Activated CD4-positive, alpha-beta memory T cell treated with anti-CD3 and anti-CD28 coated beads for 36 hours (primary cell): ENCODE data around the gene PDS5B. TPM values are rescaled to one million over a fixed set of nuclear protein-coding genes. Genes with fewer than 3 reads are reported as not detected.
A peak's percentile ranks its signal among the peaks of the same experiment; 100 is the strongest.

ENCODE experiments used
- CTCF ChIA-PET: fragments of 350-600 bp; sonication (Branson Sonifier 250); formaldehyde crosslinking; loops from one replicate; lab custom pipeline; 2021; ENCODE audit warnings: antibody characterized with exemption, inconsistent platforms; lab: Charles Lee
- POLR2A ChIA-PET: fragments of 350-600 bp; sonication (Branson Sonifier 250); formaldehyde crosslinking; loops from one replicate; lab custom pipeline; 2021; ENCODE audit warnings: antibody characterized with exemption; lab: Charles Lee
- DNase-seq: peaks from one replicate; pipeline ENCODE4 v3.0.0-alpha.2; 2020
- H3K27ac Mint-ChIP-seq: one replicate; pipeline ENCODE4 v1.8.0; 2021; ENCODE audit warnings: mixed read lengths
- H3K27me3 Mint-ChIP-seq: one replicate; pipeline ENCODE4 v1.8.0; 2021; ENCODE audit warnings: mixed read lengths
- H3K36me3 Mint-ChIP-seq: one replicate; pipeline ENCODE4 v1.8.0; 2021; ENCODE audit warnings: mixed read lengths
- H3K4me1 Mint-ChIP-seq: one replicate; pipeline ENCODE4 v1.8.0; 2021; ENCODE audit warnings: low read depth, mixed read lengths
- H3K4me3 Mint-ChIP-seq: one replicate; pipeline ENCODE4 v1.8.0; 2021; ENCODE audit warnings: mild to moderate bottlenecking, mixed read lengths
- H3K9me3 Mint-ChIP-seq: one replicate; pipeline ENCODE4 v1.8.0; 2021; ENCODE audit warnings: mixed read lengths
- intact Hi-C: fragments of 100-400 bp; cut with micrococcal nuclease; formaldehyde crosslinking; loops from one replicate; pipeline ENCODE4 v1.15.1; 2023
- total RNA-seq, 2 experiments: library from RNA; stranded (reverse); gene quantifications; one replicate each; pipeline ENCODE4 v1.2.3, GENCODE V29; 2021

The PDS5B gene, protein sequence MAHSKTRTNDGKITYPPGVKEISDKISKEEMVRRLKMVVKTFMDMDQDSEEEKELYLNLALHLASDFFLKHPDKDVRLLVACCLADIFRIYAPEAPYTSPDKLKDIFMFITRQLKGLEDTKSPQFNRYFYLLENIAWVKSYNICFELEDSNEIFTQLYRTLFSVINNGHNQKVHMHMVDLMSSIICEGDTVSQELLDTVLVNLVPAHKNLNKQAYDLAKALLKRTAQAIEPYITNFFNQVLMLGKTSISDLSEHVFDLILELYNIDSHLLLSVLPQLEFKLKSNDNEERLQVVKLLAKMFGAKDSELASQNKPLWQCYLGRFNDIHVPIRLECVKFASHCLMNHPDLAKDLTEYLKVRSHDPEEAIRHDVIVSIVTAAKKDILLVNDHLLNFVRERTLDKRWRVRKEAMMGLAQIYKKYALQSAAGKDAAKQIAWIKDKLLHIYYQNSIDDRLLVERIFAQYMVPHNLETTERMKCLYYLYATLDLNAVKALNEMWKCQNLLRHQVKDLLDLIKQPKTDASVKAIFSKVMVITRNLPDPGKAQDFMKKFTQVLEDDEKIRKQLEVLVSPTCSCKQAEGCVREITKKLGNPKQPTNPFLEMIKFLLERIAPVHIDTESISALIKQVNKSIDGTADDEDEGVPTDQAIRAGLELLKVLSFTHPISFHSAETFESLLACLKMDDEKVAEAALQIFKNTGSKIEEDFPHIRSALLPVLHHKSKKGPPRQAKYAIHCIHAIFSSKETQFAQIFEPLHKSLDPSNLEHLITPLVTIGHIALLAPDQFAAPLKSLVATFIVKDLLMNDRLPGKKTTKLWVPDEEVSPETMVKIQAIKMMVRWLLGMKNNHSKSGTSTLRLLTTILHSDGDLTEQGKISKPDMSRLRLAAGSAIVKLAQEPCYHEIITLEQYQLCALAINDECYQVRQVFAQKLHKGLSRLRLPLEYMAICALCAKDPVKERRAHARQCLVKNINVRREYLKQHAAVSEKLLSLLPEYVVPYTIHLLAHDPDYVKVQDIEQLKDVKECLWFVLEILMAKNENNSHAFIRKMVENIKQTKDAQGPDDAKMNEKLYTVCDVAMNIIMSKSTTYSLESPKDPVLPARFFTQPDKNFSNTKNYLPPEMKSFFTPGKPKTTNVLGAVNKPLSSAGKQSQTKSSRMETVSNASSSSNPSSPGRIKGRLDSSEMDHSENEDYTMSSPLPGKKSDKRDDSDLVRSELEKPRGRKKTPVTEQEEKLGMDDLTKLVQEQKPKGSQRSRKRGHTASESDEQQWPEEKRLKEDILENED (N-terminal part only)
- 10 to 100 TPM; 59.4 to 61.7 TPM for total RNA-seq

DNA sequence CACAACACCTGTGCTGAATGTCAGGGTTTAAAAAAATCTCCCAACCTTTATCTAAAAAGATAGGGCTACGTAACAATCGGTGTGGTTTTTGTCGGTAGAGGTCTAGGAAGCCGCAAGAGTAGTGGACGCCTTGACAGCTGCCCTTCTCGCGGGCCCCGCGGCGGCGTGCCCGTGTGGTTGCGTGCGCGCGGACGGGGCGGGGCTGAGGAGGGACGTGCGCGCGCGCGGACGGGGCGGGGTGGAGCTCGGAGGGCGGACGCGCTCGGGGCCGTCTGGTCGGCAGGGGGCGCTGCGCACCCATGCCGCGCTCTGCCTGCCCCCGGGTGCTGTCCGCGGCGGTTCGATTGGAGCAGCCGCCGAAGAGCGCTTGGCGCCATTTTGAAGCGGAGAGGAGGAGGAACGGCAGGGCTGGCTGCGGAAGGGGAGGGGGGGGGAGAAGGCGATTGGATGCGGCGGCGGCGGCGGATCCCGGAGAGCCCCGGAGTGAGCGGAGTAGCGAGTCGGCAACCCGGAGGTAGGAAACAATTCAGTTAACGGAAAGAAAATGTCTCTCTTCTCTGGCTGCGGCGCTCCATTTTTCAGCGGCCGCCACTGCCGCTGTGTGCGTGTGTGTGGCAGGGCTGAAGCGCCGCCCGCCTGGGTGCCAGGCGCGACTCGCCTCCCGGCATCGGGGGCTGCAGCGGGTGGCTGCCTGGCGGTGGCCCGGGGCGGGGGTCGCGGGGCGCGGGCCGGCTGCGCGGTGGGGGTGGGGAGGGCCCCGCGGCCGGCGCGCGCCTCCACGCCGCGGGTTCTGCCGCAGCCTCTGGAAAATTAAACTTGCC, at the start of gene PDS5B:
Gene PDS5B (plus strand): TSS at position 373 of the 821 bp plus-strand sequence. CDS start 62,321 bp downstream, outside the sequence.
- Mint-ChIP-seq H3K4me3 (peak within 1 kb of the TSS; percentile 94), H3K9me3 (no peaks in the 10 kb centered on the region), H3K4me1 (peaks cover 36% of the 10 kb centered on the region), H3K27me3 (no peaks in the 10 kb centered on the region), H3K36me3 (peaks cover 4% of the 10 kb centered on the region), H3K27ac (peak within 1 kb of the TSS; percentile 95)
- CTCF ChIA-PET: interaction anchor here (0.6 to 4.4 kb wide), 37 partner anchors 26 to 1138 kb away, joined by 3 to 57 read pairs (median 4); partner anchors contain the start of genes N4BP2L1 and N4BP2L2
- intact Hi-C loops: loop anchor here (1.0 to 5.0 kb wide), 11 partner anchors 48 to 1136 kb away; partner anchors contain the start of genes BRCA2, N4BP2L2 and ZAR1L
- POLR2A ChIA-PET: interaction anchor here (0.5 to 1.1 kb wide), 10 partner anchors 48 to 271 kb away, joined by 3 to 7 read pairs (median 3); partner anchors contain the start of genes BRCA2, N4BP2L1, N4BP2L2 and ZAR1L
- DNase-seq: peak; percentile 95

DNA sequence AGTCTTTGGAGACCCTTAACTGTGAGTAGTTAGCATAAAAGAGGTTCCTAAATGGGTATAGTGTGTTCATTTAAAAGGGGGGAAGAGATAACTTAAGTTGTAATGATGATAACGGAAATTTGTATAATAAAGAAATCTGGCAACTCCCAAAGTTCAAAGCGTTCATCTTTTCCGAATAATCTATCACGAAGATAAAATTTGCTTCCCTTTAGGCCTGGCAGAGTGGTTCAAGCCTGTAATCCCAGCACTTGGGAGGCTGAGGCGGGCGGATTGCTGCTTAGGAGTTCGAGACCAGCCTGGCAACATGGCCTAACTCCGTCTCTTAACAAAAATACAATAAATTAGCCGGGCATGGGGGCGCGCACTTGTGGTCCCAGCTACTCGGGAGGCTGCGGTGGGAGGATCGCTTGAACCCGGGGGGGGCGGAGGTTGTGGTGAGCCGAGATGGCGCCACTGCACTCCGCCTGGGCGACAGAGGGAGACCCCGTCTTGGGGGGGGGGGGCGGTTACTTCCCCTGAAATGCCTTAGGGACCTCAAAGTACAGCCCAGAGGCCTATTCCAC, 48.6 kb upstream of the PDS5B start:
- intact Hi-C loops: loop anchor here (1.0 to 5.0 kb wide), 11 partner anchors 7 to 1185 kb away; partner anchors contain the start of genes N4BP2L1 and PDS5B
- Mint-ChIP-seq H3K36me3 (peaks cover 43% of the 10 kb centered on the region), H3K4me1 (peaks cover 50% of the 10 kb centered on the region), H3K27ac (peak overlapping the region; percentile 100), H3K9me3 (no peaks in the 10 kb centered on the region), H3K4me3 (peak overlapping the region; percentile 99), H3K27me3 (peaks cover 2% of the 10 kb centered on the region)
- CTCF ChIA-PET: interaction anchor here (1.1 to 2.6 kb wide), 7 partner anchors 11 to 102 kb away, joined by 3 to 10 read pairs (median 6); partner anchors contain the start of gene PDS5B
- POLR2A ChIA-PET: interaction anchor here (0.7 to 2.2 kb wide), 6 partner anchors 14 to 379 kb away, joined by 3 to 13 read pairs (median 6); partner anchors contain the start of genes BRCA2, N4BP2L1, PDS5B and ZAR1L
- peak; percentile 69 for DNase-seq

- intact Hi-C loops: loop anchor here (1.0 to 5.0 kb wide), 10 partner anchors 8 to 1184 kb away; partner anchors contain the start of genes N4BP2L1 and PDS5B
- CTCF ChIA-PET: interaction anchor here (1.1 to 2.6 kb wide), 7 partner anchors 12 to 101 kb away, joined by 3 to 10 read pairs (median 6); partner anchors contain the start of gene PDS5B
- Mint-ChIP-seq H3K4me3 (peak overlapping the region; percentile 99), H3K36me3 (peaks cover 41% of the 10 kb centered on the region), H3K27me3 (peaks cover 2% of the 10 kb centered on the region), H3K4me1 (peaks cover 46% of the 10 kb centered on the region), H3K27ac (peak overlapping the region; percentile 100), H3K9me3 (no peaks in the 10 kb centered on the region)
- POLR2A ChIA-PET: interaction anchor here (1.0 to 2.2 kb wide), 7 partner anchors 10 to 223 kb away, joined by 3 to 13 read pairs (median 5); partner anchors contain the start of genes BRCA2, N4BP2L1, PDS5B and ZAR1L
- DNase-seq: no peak
Observed at GRCh38 chr13:32538143-32538620, 48.1 kb upstream of the PDS5B start.

DNA sequence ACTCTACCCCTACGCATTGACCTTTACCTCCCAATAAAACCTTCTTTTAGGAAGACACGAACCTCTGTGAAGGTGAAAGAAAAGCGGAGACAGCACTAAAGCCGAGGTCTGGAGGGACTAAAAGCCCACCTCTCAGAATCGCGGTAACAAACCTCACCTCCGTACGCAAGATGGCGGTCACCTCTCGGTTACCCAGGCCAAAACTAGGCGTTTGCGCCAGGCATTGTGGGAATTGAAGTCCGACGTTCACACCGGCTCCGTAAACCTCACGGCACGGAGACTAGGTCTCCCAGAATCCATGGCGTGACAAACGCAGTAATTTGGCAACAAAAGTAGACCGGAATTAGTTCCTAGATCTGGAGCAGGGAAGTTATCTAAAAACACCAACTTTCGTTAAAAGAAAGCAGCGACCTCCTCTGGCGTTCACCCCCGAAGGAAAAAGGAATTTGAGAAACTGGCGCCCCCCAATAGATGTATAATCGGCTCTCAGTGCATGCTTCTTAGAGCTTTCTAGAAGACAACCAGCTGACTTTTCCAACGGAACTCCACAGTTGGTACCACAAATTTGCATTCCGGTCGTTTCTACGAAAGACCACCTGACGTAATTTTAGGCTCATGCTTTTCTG, 47.5 kb upstream of the PDS5B start, which contains the start of gene N4BP2L2:
Gene N4BP2L2 (minus strand): TSS at position 175 of the 626 bp plus-strand sequence. CDS start 1,768 bp downstream, outside the sequence.
- POLR2A ChIA-PET: interaction anchor here (1.0 to 2.2 kb wide), 7 partner anchors 10 to 223 kb away, joined by 3 to 13 read pairs (median 5); partner anchors contain the start of genes BRCA2, N4BP2L1, PDS5B and ZAR1L
- CTCF ChIA-PET: interaction anchor here (1.1 to 2.6 kb wide), 8 partner anchors 9 to 101 kb away, joined by 3 to 10 read pairs (median 6); partner anchors contain the start of gene PDS5B
- DNase-seq: peak; percentile 95
- peaks cover 2% of the 10 kb centered on the region for H3K27me3 Mint-ChIP-seq
- peak within 1 kb of the TSS; percentile 100 for H3K27ac Mint-ChIP-seq
- H3K9me3 Mint-ChIP-seq: no peaks in the 10 kb centered on the region
- H3K4me1 Mint-ChIP-seq: peaks cover 41% of the 10 kb centered on the region
- peaks cover 36% of the 10 kb centered on the region for H3K36me3 Mint-ChIP-seq
- intact Hi-C loops: loop anchor here (1.0 to 5.0 kb wide), 10 partner anchors 8 to 1184 kb away; partner anchors contain the start of genes N4BP2L1 and PDS5B
- H3K4me3 Mint-ChIP-seq: peak within 1 kb of the TSS; percentile 99

DNA sequence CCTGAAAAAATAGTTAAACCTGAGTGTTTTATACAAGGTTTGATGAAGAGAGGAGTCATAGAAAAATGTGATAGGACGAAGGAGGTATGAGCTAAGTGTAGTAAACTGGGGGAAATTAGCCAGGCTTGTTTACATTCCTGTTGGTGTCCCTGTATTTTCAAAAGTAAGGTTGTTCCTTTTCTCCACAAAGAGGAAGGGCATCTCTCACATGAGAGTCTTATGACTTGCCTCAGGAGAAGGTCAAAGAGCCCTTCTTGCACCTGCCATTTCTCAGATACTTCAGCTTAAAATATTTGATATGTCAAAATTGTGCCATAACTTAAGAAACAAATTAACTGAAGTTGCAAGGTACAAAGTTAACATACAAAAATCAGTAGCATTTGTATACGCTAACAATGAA, 44.0 kb upstream of the PDS5B start:
- H3K27me3 Mint-ChIP-seq: peaks cover 8% of the 10 kb centered on the region
- H3K4me1 Mint-ChIP-seq: peaks cover 12% of the 10 kb centered on the region
- DNase-seq: no peak
- POLR2A ChIA-PET: no interaction called here
- intact Hi-C loops: no loop called here
- no peak overlapping the region for H3K27ac Mint-ChIP-seq
- H3K4me3 Mint-ChIP-seq: no peak overlapping the region
- H3K9me3 Mint-ChIP-seq: no peaks in the 10 kb centered on the region
- CTCF ChIA-PET: interaction anchor here (1.2 kb wide), 1 partner anchor 44 kb away, joined by 3 read pairs; the partner anchor contains the start of gene PDS5B
- H3K36me3 Mint-ChIP-seq: peaks cover 11% of the 10 kb centered on the region

GRCh38 chr13:32545083-32545482, 41.2 kb upstream of the PDS5B start:
- Mint-ChIP-seq H3K27ac (no peak overlapping the region), H3K4me3 (no peak overlapping the region), H3K36me3 (no peaks in the 10 kb centered on the region), H3K4me1 (no peaks in the 10 kb centered on the region), H3K27me3 (peaks cover 8% of the 10 kb centered on the region), H3K9me3 (no peaks in the 10 kb centered on the region)
- ChIA-PET POLR2A (no interaction called here), CTCF (no interaction called here)
- intact Hi-C loops: no loop called here
- DNase-seq: no peak

- Mint-ChIP-seq H3K27ac (no peak overlapping the region), H3K4me3 (no peak overlapping the region), H3K4me1 (no peaks in the 10 kb centered on the region), H3K27me3 (peaks cover 10% of the 10 kb centered on the region), H3K36me3 (no peaks in the 10 kb centered on the region), H3K9me3 (no peaks in the 10 kb centered on the region)
- no peak for DNase-seq
- intact Hi-C loops: no loop called here
- ChIA-PET POLR2A (no interaction called here), CTCF (no interaction called here)
Observed at GRCh38 chr13:32548837-32549236, 37.4 kb upstream of the PDS5B start.

DNA sequence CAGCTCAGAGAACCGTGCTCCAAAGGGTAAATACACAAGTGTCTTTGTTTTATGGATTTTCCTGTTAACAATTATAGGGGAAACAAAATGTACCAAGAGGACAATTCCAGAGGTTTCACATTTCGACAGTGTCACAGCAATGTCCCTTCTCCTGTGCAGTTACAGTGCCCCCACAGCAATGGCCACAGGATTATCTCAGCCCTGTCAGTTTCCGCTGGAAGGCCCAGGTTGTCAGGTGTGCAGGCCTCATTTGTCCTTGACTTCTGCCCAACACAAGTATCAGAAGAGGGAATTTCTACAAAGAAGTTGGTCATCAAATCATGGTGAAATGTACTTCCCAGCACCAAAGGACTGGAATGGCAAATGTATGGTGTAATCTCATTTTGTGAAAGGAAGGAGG, 36.5 kb upstream of the PDS5B start:
- Mint-ChIP-seq H3K4me3 (no peak overlapping the region), H3K27ac (no peak overlapping the region), H3K4me1 (no peaks in the 10 kb centered on the region), H3K27me3 (peaks cover 8% of the 10 kb centered on the region), H3K36me3 (no peaks in the 10 kb centered on the region), H3K9me3 (no peaks in the 10 kb centered on the region)
- no peak for DNase-seq
- CTCF ChIA-PET: interaction anchor here (2.2 kb wide), 1 partner anchor 31 kb away, joined by 7 read pairs; no protein-coding TSS in a partner anchor
- POLR2A ChIA-PET: no interaction called here
- intact Hi-C loops: no loop called here

DNA sequence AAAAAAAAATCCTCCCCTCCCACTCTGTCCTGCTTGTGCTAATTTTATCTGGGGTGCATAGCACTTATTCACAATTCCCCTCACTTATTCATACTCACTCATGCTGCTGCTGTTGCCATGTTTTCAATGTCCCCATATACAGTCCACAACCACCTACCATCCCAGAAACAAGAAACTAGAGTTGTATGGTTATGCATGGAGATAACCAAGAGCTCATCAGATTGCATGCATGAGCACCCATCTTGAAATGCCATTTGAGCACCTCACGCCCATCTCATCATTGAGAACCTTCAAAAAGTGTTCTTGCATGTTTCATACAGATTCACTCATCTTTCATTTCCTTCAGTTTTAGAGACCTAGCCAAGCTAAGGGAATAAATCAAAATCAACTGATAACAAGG, 32.5 kb upstream of the PDS5B start:
- CTCF ChIA-PET: interaction anchor here (0.6 to 0.7 kb wide), 2 partner anchors 250 to 807 kb away, joined by 3 read pairs; no protein-coding TSS in a partner anchor

More for the DNA sequence above, 32.5 kb upstream of the PDS5B start:
- peaks cover 3% of the 10 kb centered on the region for H3K4me1 Mint-ChIP-seq
- H3K27me3 Mint-ChIP-seq: peaks cover 3% of the 10 kb centered on the region
- intact Hi-C loops: no loop called here
- no peaks in the 10 kb centered on the region for H3K36me3 Mint-ChIP-seq
- no peak overlapping the region for H3K27ac Mint-ChIP-seq
- H3K4me3 Mint-ChIP-seq: no peak overlapping the region
- peaks cover 3% of the 10 kb centered on the region for H3K9me3 Mint-ChIP-seq
- DNase-seq: no peak
- POLR2A ChIA-PET: no interaction called here
